SK-N-SH (cell line): Measurements from ENCODE around the gene POC5.

ENCODE experiments used
- CTCF ChIP-seq: fragments of 200-600 bp; sonication (generic); IDR thresholded peaks from 2 replicates; pipeline ENCODE4 v1.6.1; 2017; ENCODE audit warnings: antibody characterized with exemption, mild to moderate bottlenecking, moderate library complexity
- EP300 ChIP-seq, 2 experiments: IDR thresholded peaks; 2 replicates each; pipeline versions ENCODE4 v1.4.0 to v1.6.1; 2012; ENCODE audit warnings: borderline replicate concordance in 1 of 2, low read depth in 1 of 2, low read length in 1 of 2
- EZH2phosphoT487 ChIP-seq: fragments of 200-600 bp; sonication (generic); IDR thresholded peaks from 2 replicates; pipeline ENCODE4 v1.6.1; 2017; ENCODE audit warnings: low read depth, mixed run types, mild to moderate bottlenecking, antibody characterized with exemption, moderate library complexity, borderline replicate concordance
- FOXJ3 ChIP-seq: sonication (generic); formaldehyde crosslinking; IDR thresholded peaks from 2 replicates; pipeline ENCODE4 v1.5.1; 2020; ENCODE audit warnings: mild to moderate bottlenecking, missing genetic modification reagents
- GABPA ChIP-seq: IDR thresholded peaks from 2 replicates; pipeline ENCODE4 v1.4.0; 2012; ENCODE audit warnings: low read depth, mild to moderate bottlenecking
- GATA2 ChIP-seq: sonication (generic); formaldehyde crosslinking; IDR thresholded peaks from 2 replicates; pipeline ENCODE4 v1.5.0; 2020; ENCODE audit warnings: mild to moderate bottlenecking, missing genetic modification reagents
- MAX ChIP-seq: IDR thresholded peaks from 2 replicates; pipeline ENCODE4 v1.4.0; 2012; ENCODE audit warnings: low read depth
- MEF2A ChIP-seq: IDR thresholded peaks from 2 replicates; pipeline ENCODE4 v1.4.0; 2012; ENCODE audit warnings: low read depth, borderline replicate concordance
- NFIC ChIP-seq: IDR thresholded peaks from 2 replicates; pipeline ENCODE4 v1.4.0; 2012; ENCODE audit warnings: borderline replicate concordance
- POLR2AphosphoS5 ChIP-seq: IDR thresholded peaks from 2 replicates; pipeline ENCODE4 v1.6.1; 2012; ENCODE audit warnings: low read depth, low read length
- RFX5 ChIP-seq: IDR thresholded peaks from 2 replicates; pipeline ENCODE4 v1.6.1; 2012; ENCODE audit warnings: mild to moderate bottlenecking, improper control_type of control experiment, low read length
- TCF12 ChIP-seq: IDR thresholded peaks from 2 replicates; pipeline ENCODE4 v1.4.0; 2012
- USF2 ChIP-seq: fragments of 150-350 bp; IDR thresholded peaks from 2 replicates; pipeline ENCODE4 v1.6.1; 2017; ENCODE audit warnings: antibody characterized with exemption, low read length, low read depth, borderline replicate concordance
- YY1 ChIP-seq: IDR thresholded peaks from 2 replicates; pipeline ENCODE4 v1.4.0; 2012; ENCODE audit warnings: low read depth, mild to moderate bottlenecking

- TF ChIP-seq CTCF (no peak), TCF12 (peak; percentile 35), EP300 (IDR thresholded peaks at IDR 0.05; ENCODE audit: borderline replicate concordance in 1 of 2, low read depth in 1 of 2, low read length in 1 of 2) (no peak), POLR2AphosphoS5 (no peak), MAX (no peak), EZH2phosphoT487 (no peak), NFIC (no peak), MEF2A (no peak), USF2 (no peak), FOXJ3 (CRISPR knock-in tag) (no peak), RFX5 (no peak), YY1 (no peak), GABPA (no peak), GATA2 (CRISPR knock-in tag) (no peak)
Observed at GRCh38 chr5:75694781-75695180, 22.5 kb downstream of the POC5 start.
